ENCODE results near the gene TRIM52. TPM values are rescaled to one million over a fixed set of nuclear protein-coding genes. Genes with fewer than 3 reads are reported as not detected.

Gene TRIM52
- total and polyA plus RNA-seq, 2 of the 4 experiments (the other 2 are of a cell fraction): 2.3 to 6.9 TPM

GRCh38 chr5:181242031-181242451 lies 18.9 kb downstream of the TRIM52 start:
- no peak overlapping the region for H4K8ac ChIP-seq (ENCODE audit: low read depth in 2 of 2, low read length in 2 of 2)
- H2BK5ac ChIP-seq (ENCODE audit: low read depth, low read length, poor library complexity, severe bottlenecking): peak overlapping the region; percentile 45
- no peak overlapping the region for H2AK5ac ChIP-seq (ENCODE audit: low read depth, low read length)
- peak overlapping the region; percentile 53 for H2AK9ac ChIP-seq (replicated peaks; ENCODE audit: low read depth, low read length, poor library complexity)
- H2BK120ac ChIP-seq (ENCODE audit: low read depth, low read length): no peak overlapping the region
- H3K36me3 ChIP-seq (ENCODE audit: control insufficient read depth, insufficient read depth, low read length): peaks cover 51% of the 10 kb centered on the region
- CTCF ChIA-PET: interaction anchor here (1.6 kb wide), 1 partner anchor 19 kb away, joined by 5 read pairs; the partner anchor contains the start of gene TRIM52
- DNase-seq (no peak), ATAC-seq (ENCODE audit: low read depth) (no peak)
- no peak overlapping the region for H4K5ac ChIP-seq (ENCODE audit: low read depth, low read length)
- POLR2A ChIA-PET (ENCODE audit: unreplicated experiment): no interaction called here
- peak overlapping the region; percentile 85 for H3K4me3 ChIP-seq (ENCODE audit: insufficient read depth, low read depth, low read length)
- peak overlapping the region; percentile 38 for H3K27ac ChIP-seq (ENCODE audit: insufficient read depth, low read length)
- H2AFZ ChIP-seq (replicated peaks; ENCODE audit: low read length, poor library complexity): no peak overlapping the region
- in situ Hi-C loops (cut with MboI; ENCODE audit: low sequenced_read_pairs) (no loop called here), dilution Hi-C loops (cut with HindIII; ENCODE audit: low sequenced_read_pairs, unreplicated experiment) (no loop called here), intact Hi-C loops (cut with micrococcal nuclease) (no loop called here)
- peak overlapping the region; percentile 85; the same call in 1 of the 2 replicates for H3K23ac ChIP-seq (ENCODE audit: low read depth, low read length)
- H2BK20ac ChIP-seq (ENCODE audit: low read depth, low read length): no peak overlapping the region
- TF ChIP-seq ELK1 (IDR thresholded peaks at IDR 0.05; ENCODE audit: borderline replicate concordance, low read depth, low read length) (no peak), RFX5 (IDR thresholded peaks at IDR 0.05; ENCODE audit: low read depth, low read length) (no peak), CHD1 (IDR thresholded peaks at IDR 0.05; ENCODE audit: low read depth, low read length) (0 out of 2 replicates have a peak, but pooled peaks have one; percentile 56)
- no TSS peak for BruUV-seq (replicated peaks)
- peaks cover 66% of the 10 kb centered on the region for H4K20me1 ChIP-seq (ENCODE audit: insufficient read depth, low read length)
- peaks cover 12% of the 10 kb centered on the region for H3K4me1 ChIP-seq (ENCODE audit: control insufficient read depth, insufficient read depth, low read length)
- H3K56ac ChIP-seq (ENCODE audit: extremely low read depth, insufficient read depth, low read length): no peak overlapping the region
- no peak overlapping the region for H3K18ac ChIP-seq (ENCODE audit: low read depth, low read length)
- H4K91ac ChIP-seq (ENCODE audit: insufficient read depth, low read depth, low read length): no peak overlapping the region
- peak overlapping the region; percentile 44; the same call in 1 of the 2 replicates for H3K14ac ChIP-seq (replicated peaks; ENCODE audit: low read depth, low read length)
- no peak overlapping the region for H2BK15ac ChIP-seq (ENCODE audit: low read depth, low read length)
- H3K9me1 ChIP-seq (ENCODE audit: insufficient read depth, low read length): peaks cover 21% of the 10 kb centered on the region
- peak overlapping the region; percentile 26 for H3K4ac ChIP-seq (ENCODE audit: low read depth, low read length)
- peaks cover 23 to 60% of the 10 kb centered on the region in 2 experiments for H3K79me1 ChIP-seq (ENCODE audit: low read depth in 1 of 2, low read length in 2 of 2)
- H3K9me3 ChIP-seq (ENCODE audit: control insufficient read depth, insufficient read depth, low read length): no peaks in the 10 kb centered on the region
- 29% methylated on average over 2 of the region's 6 CpGs; no CpG with 5 or more reads in 1 of the 2 experiments for WGBS, 2 experiments (ENCODE audit: extremely low coverage in 2 of 2, insufficient read length in 1 of 2)
- H3K4me2 ChIP-seq (ENCODE audit: low read depth, low read length): peak overlapping the region; percentile 99
- H3K9ac ChIP-seq (ENCODE audit: low read depth, low read length): peak overlapping the region; percentile 91
- no peaks in the 10 kb centered on the region for H3K27me3 ChIP-seq (ENCODE audit: control insufficient read depth, insufficient read depth, low read length)

Measured in IMR-90 (cell line).